ENCODE data around the gene KATNAL1.

KATNAL1 gene

DNA sequence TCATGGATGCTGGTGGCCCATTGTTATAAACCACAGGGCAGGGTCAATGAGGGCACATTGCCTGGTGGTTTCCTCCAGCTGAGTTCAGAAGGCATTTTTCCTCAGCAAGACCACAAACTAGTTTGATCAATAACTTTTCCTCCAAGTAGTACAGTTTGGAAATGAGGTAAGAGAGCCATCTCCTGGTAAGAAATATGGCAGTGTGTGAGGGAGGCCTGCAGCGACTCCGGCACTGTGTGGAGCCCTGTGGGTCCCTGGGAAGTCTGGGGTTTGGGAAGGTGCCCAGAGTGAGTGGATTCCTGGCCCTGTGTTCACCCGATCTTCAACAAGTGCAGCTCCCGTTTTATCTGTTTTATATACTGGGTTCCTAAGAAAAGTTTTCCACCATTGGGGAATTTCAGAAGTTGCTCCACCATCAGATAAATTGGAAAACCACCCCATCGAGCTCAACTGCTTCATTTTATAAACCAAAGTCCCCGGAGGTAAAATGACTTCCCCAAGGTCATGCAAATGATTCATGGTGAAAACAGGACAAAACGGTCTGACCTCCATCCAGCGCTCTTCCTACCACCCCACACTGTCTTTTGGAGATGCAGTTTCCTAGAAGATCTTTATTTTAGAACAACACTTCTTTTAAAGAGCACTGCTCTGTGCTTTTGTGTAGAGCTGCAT lies 148.4 kb downstream of the KATNAL1 start:
- DNase-seq, result peak; percentile 90

DNA sequence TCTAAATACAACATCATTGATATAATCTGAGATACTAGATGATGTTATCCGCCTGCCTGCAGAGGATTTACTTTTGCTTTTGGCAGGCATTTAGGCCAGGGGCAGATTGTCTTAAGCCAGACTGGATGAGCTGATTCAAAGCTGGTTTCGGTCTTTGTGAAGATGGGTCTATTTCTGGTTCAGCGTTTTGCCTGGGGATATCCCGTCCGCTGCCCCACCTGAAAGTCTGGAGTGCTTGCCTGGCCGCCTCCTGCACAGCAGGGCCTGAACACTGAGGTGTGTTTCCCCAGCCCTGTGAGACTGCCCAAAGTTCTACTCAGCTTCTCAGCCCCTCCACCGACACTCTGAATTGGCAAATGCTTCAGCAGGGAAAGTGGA lies 149.7 kb downstream of the KATNAL1 start:
- no peak for DNase-seq

DNA sequence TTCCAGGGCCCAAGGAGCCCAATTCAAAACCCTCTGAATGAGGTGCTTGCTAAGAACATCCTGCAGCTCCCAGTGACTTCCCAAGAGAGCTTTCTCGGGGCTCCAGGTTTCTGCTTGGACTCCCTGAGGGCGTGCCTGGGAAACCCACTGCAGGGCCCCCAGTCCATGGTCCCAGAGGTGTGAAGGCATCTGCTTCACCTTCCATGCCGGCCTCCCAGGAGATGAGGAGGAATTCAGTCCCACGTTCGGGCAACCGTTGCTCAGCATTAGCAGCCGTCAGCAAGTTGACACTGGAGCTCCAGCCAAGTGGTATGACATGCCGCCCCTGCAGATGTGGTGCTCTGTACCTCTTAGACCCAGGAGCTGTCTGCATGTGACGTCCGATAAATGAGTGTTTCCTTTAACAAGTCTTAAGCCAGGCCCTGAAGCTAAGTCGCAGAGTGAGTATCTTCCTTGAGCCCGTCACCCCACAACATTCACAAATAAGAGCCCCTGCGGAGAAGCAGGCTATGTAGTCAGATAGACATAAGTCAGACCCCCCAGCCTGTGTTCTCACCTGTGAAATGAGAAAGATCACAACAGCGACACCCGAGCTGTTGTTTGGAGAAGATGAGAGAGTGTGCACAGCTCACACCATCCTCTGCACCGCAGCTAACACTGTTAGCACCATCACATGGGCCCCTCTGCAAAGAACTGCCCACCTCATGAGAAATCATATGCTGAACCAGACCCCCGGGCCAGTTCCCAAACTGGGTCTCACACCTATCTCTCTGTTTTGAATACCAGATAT lies 150.3 kb downstream of the KATNAL1 start:
- no peak for DNase-seq

DNA sequence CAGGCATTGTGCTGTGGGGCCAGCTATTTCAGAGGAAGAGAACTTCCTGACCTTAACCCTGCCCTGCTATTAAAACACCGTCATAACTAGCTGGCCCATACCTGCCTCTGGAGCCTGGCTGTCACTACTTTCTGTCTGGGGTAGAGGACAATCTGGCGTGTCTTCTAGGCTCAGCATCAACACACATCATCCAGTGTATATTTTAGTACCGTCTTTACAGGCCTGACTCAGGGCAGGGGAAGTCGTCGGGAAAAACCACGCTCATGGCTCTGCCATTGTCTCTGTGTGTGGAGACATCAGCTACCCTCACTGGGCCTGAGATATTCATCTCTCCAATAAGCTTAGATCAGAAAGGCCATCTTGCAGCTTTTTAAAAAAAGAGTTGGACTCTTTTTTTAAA lies 151.1 kb downstream of the KATNAL1 start:
- DNase-seq, result no peak

DNA sequence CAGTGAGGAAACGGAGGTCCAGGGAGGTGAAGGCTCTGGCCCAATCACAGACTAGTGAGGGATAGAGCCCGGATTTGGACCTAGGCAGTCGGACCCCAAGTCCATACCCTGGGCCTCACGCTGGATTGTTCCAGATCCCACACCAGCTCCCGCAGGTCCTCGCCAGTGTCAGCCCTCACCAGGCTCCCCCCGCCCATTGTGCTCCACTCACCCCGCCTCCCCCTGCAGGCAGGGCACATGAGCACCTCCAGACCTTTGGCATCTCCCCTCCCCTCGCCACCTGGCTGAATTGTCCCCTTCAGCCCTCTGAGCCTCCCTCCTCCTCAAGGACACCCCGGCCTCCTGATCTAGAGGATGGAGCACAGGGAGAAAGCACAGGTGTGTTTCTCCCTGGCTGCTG lies 152.4 kb downstream of the KATNAL1 start:
- DNase-seq, result no peak

DNA sequence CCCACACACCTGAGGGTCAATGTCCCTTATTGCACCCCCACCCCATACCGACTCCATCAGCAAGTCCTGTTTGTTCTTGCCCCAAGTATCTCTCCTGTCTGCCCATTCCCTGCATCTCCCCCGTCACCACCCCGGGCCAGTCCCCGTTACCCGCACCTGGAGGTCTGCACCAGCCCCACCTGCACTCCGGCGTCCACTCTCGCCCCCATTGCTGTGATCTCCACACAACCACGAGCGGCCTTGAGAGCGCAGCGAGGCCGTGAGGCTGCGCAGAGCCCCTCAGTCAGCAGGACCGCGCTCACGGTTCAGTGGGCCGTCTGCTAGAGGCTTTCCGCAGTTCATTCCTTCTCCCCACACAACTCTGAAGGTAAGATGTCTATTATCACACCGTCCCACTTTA lies 152.8 kb downstream of the KATNAL1 start:
- no peak for DNase-seq

DNA sequence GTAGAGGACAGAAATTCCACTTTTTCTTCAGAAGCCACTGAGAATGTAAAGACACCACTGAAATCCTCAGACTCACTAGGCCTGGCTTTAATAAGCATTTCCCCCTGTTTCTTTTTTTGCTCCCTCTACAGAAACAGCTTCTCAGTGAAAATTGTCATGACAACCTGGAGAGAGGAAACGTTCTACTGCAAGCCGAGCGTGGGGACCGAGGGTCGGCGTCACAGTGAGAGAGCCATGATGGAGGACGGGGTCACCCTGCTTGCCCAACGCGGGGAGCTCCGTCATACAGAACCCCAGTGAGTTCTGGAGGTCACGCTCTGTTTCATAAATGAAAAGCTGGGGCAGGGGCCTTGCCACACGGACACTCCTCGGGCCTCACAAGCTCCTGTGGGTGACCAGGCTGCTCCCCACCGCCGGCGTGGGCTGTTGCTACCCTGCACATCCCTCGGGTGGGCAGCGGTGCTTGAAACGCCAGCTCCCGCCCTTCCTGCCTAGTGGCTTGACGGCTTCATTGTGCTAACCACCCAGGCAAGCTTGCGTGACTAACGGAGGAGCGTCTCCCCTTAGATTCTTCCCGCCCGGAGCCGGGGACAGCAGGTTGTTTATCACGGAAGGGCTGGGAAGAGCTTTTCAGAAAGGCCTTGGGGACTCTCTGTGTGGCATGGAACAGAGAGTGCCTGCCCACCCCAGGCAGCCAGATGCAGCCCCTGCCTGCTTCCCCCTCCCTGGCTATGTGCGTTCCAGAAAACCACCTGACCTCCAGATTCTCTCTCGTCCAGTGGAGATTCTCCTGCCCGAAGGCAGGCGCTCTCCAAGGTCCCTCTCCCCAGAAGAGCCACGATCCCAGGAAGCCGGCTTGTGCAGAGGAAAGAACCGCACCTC lies 153.6 kb downstream of the KATNAL1 start:
- DNase-seq, result peak; percentile 31
